ENCODE data around the gene WDR13. TPM values are rescaled to one million over a fixed set of nuclear protein-coding genes. Genes with fewer than 3 reads are reported as not detected.
"Not testable (repeated sequence)": the region's sequence is repeated elsewhere in the genome, so short reads cannot be mapped to it uniquely, and the experiment has no call there.

The WDR13 gene
- polyA plus RNA-seq, 3 donors = 143 to 172 (median 170) TPM

DNA sequence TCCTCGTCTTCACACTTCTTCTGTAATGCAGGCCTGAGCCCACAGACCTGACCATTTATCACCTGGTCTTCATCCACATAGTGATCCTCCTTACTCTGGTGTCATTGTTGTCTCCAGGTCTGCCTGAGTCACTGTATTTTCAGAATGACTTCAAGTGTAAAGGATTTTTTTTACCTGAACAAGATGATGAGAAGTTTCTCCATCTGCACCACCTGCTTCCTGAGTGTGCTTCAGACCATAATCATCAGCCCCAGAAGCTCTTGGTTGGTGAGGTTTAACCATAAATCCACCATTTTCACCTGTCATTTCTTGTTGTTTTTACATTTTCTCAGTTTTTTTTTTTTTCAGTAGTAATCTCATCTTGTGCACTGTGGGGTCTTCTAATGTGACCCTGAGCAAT, 39.0 kb downstream of the WDR13 start:
- 50 to 100% (median 67%) methylated on average over 1 of the region's 1 CpG for WGBS, 3 donors
- H3K27ac ChIP-seq (ENCODE audit: low read depth, low read length) = no peak overlapping the region

DNA sequence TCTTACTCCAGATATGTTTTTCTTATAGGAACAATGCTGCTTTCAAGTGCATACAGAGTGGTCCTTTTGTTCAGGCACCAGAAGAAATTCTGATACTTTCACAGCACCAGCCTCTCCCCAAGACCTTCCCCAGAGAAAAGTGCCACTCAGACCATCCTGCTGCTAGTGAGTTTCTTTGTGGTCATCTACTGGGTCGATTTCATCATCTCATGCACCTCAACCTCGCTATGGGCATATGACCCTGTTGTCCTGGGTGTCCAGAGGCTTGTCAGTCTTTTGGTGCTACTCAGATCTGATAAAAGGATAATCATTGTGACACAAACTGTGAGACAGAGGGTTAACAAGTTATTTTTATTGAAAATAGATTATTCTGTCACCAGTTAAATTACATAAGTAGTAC, 39.5 kb downstream of the WDR13 start:
- no peak overlapping the region for H3K27ac ChIP-seq (ENCODE audit: low read depth, low read length)
- WGBS, 3 donors = 29 to 68% (median 49%) methylated on average over 2 of the region's 2 CpGs

DNA sequence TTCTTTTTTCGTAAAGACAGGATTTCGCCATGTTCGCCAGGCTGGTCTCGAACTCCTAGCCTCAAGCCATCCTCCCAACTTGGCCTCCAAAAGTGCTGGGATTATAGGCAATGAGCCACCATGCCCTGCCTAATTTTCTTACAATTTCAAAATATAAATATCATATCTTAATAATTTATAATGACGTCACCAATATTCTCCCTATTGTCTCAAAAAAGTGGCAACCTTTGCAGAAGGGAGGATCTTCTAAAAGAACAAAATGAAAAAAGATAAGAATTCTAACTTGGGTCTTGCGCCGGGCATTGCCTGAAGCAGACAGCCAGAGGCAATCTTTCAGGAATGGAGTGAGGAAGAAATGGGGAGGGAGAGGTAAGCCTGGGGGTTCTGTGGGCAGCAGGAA, 48.4 kb downstream of the WDR13 start:
- 85 to 89% (median 87%) methylated on average over 7 of the region's 7 CpGs for WGBS, 3 donors

DNA sequence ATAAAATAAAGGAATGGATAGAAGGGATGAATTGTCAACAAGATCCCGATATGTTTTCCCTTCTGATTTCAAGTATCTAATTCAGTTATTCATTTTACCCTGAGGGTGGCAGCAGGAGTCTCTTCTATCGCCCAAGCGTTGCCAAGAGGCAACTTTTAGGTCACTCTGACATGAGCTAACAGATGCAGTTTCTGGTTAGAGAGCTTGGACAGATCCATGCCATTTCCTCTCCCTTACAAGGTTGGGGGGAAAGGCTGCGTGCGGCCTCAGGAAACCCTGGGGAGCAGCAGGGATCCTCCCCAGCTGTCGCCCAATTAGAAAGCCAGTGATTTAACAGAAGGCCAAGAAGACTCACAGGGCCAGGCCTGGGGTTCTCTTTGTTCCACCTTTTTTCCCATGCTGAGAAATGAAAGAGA, 51.1 kb downstream of the WDR13 start:
- WGBS, 3 donors = 6 to 24% (median 23%) methylated on average over 6 of the region's 6 CpGs
- no peak overlapping the region for H3K27ac ChIP-seq (ENCODE audit: low read depth, low read length)

More for the DNA sequence above, 48.4 kb downstream of the WDR13 start:
- no peak overlapping the region for H3K27ac ChIP-seq (ENCODE audit: low read depth, low read length)

GRCh38 chrX:48649102-48649501, 51.8 kb downstream of the WDR13 start:
- H3K27ac ChIP-seq (ENCODE audit: low read depth, low read length) = no peak overlapping the region
- 79 to 86% (median 85%) methylated on average over 3 of the region's 3 CpGs for WGBS, 3 donors

DNA sequence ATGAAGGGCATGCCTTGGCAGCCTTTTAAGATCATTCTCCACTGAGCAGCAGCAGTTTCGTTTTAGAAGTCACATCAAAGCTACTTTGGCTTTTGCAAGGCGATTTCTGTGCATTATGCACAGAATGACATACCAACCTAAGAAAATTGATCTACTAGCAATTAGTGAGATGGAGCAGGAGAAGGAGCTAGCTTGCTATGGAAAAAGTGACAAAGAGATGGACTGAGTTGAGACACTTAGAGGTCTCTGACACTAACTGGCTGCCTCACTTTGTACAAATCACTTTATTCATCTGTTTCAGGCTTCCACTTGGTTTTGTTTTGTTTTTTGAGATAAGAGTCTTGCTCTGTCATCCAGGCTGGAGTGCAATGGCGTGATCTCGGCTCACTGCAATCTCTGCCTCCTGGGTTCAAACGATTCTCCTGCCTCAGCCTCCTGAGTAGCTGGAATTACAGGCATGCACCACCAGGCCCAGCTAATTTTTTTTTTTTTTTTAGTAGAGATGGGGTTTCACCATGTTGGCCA, 54.8 kb downstream of the WDR13 start:
- H3K27ac ChIP-seq (ENCODE audit: low read depth, low read length) = not testable (repeated sequence)
- WGBS, 3 donors = 63 to 79% (median 68%) methylated on average over 4 to 5 of the region's 5 CpGs

DNA sequence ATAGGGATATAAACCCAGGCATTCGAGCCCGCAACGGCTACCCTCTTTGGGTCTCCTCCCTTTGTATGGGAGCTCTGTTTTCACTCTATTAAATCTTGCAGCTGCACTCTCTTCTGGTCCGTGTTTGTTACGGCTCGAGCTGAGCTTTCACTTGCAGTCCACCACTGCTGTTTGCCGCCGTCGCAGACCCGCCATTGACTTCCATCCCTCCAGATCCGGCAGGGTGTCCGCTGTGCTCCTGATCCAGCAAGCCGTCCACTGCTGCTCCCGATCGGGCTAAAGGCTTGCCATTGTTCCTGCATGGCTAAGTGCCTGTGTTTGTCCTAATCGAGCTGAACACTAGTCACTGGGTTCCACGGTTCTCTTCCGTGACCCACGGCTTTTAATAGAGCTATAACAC, 57.5 kb downstream of the WDR13 start:
- WGBS, 3 donors = 49 to 74% (median 58%) methylated on average over 9 to 19 of the region's 19 CpGs

More for the DNA sequence above, 57.5 kb downstream of the WDR13 start:
- not testable (repeated sequence) for H3K27ac ChIP-seq (ENCODE audit: low read depth, low read length)

Other genes with a start within 250 kb of the WDR13 start
- not detected for gene SSX3, start 240.8 kb upstream of the WDR13 start, polyA plus RNA-seq
- gene SSX4, start 214.0 kb upstream of the WDR13 start, polyA plus RNA-seq = not detected
- not detected for gene SSX4B, start 185.5 kb upstream of the WDR13 start, polyA plus RNA-seq
- 100 to 1,000 TPM in 1 of 3 donors, 1 to 10 TPM in 2; 4.3 to 222 (median 6.5) TPM for gene SLC38A5, start 127.2 kb upstream of the WDR13 start, polyA plus RNA-seq
- gene FTSJ1, start 121.3 kb upstream of the WDR13 start, polyA plus RNA-seq = 10 to 100 TPM; 22.3 to 43.7 (median 30.7) TPM
- 1 to 10 TPM; 4.8 to 9.2 (median 5.6) TPM for gene PORCN, start 88.5 kb upstream of the WDR13 start, polyA plus RNA-seq
- 10 to 100 TPM; 35.9 to 47.2 (median 38.4) TPM for gene EBP, start 75.7 kb upstream of the WDR13 start, polyA plus RNA-seq
- gene TBC1D25, start 57.8 kb upstream of the WDR13 start, polyA plus RNA-seq = 10 to 100 TPM in 1 of 3 donors, 1 to 10 TPM in 2; 5.5 to 11.7 (median 7.6) TPM
- 100 to 1,000 TPM; 121 to 291 (median 164) TPM for gene RBM3, start 23.0 kb upstream of the WDR13 start, polyA plus RNA-seq
- 10 to 100 TPM in 1 of 3 donors, 1 to 10 TPM in 2; 1.6 to 11.7 (median 9.6) TPM for gene WAS, start 86.3 kb downstream of the WDR13 start, polyA plus RNA-seq
- 1 to 10 TPM; 2.8 to 5.7 (median 2.9) TPM for gene SUV39H1, start 99.2 kb downstream of the WDR13 start, polyA plus RNA-seq
- under 1 TPM in 1 of 3 donors, not detected in 2; 0.22 TPM for gene GLOD5, start 164.3 kb downstream of the WDR13 start, polyA plus RNA-seq
- under 1 TPM in 1 of 3 donors, not detected in 2; 0.07 TPM for gene GATA1, start 189.1 kb downstream of the WDR13 start, polyA plus RNA-seq
- gene HDAC6, start 204.6 kb downstream of the WDR13 start, polyA plus RNA-seq = 10 to 100 TPM; 26.1 to 55.8 (median 41.2) TPM
- not detected for gene ERAS, start 229.0 kb downstream of the WDR13 start, polyA plus RNA-seq
- 10 to 100 TPM in 1 of 3 donors, 1 to 10 TPM in 1, not detected in 1; 1.8 to 53.2 TPM for gene PCSK1N, start 238.1 kb downstream of the WDR13 start, polyA plus RNA-seq

All from adipose tissue (tissue), 3 donors.